ENCODE results near the gene GPRC5D. TPM values are rescaled to one million over a fixed set of nuclear protein-coding genes. Genes with fewer than 3 reads are reported as not detected.
A peak's percentile ranks its signal among the peaks of the same experiment; 100 is the strongest.

Gene GPRC5D
- polyA plus RNA-seq, 3 donors: 0.49 TPM; not detected in 2

- H3K79me2 ChIP-seq (ENCODE audit: insufficient read depth, low read length): peaks cover 69% of the 10 kb centered on the region
- no peaks in the 10 kb centered on the region for H3K9me3 Mint-ChIP-seq
- H3K36me3 Mint-ChIP-seq: peaks cover 3 to 12% of the 10 kb centered on the region in 2 donors
Observed at GRCh38 chr12:12995088-12995487, 43.1 kb upstream of the GPRC5D start.

GRCh38 chr12:12993367-12993766, 41.4 kb upstream of the GPRC5D start:
- H3K27ac Mint-ChIP-seq: peak overlapping the region; percentile 97 to 99 (median 98)
- H3K4me2 ChIP-seq (replicated peaks; ENCODE audit: extremely low read depth, low read length, poor library complexity, severe bottlenecking): peak overlapping the region; percentile 60
- intact Hi-C loops (cut with micrococcal nuclease): loop anchor here in 1 of 2 donors (5.0 kb wide), 1 partner anchor 109 kb away; the partner anchor contains the start of gene GSG1

More at GRCh38 chr12:12995088-12995487, 43.1 kb upstream of the GPRC5D start:
- no peaks in the 10 kb centered on the region for H3K36me3 ChIP-seq (replicated peaks in 1 of 2; ENCODE audit: control insufficient read depth in 1 of 2, insufficient read depth in 2 of 2, low read length in 2 of 2)
- no peak overlapping the region for H3K9ac ChIP-seq (ENCODE audit: insufficient read depth, low read length, poor library complexity, severe bottlenecking)
- no peak overlapping the region for H3K27ac ChIP-seq (ENCODE audit: low read depth in 1 of 2, low read length in 2 of 2)
- peak overlapping the region in 1 of 7 donors; percentile 4 for H3K27ac Mint-ChIP-seq
- no peak overlapping the region for H3K4me2 ChIP-seq (replicated peaks; ENCODE audit: extremely low read depth, low read length, poor library complexity, severe bottlenecking)
- peaks cover 72% of the 10 kb centered on the region for H3K4me1 Mint-ChIP-seq
- H2AFZ ChIP-seq (ENCODE audit: insufficient read depth, low read depth, low read length, poor library complexity, severe bottlenecking): no peak overlapping the region
- H3K27me3 ChIP-seq (ENCODE audit: control insufficient read depth in 2 of 2, insufficient read depth in 2 of 2, low read length in 2 of 2): no peaks in the 10 kb centered on the region
- TF ChIP-seq, protein P1, sequence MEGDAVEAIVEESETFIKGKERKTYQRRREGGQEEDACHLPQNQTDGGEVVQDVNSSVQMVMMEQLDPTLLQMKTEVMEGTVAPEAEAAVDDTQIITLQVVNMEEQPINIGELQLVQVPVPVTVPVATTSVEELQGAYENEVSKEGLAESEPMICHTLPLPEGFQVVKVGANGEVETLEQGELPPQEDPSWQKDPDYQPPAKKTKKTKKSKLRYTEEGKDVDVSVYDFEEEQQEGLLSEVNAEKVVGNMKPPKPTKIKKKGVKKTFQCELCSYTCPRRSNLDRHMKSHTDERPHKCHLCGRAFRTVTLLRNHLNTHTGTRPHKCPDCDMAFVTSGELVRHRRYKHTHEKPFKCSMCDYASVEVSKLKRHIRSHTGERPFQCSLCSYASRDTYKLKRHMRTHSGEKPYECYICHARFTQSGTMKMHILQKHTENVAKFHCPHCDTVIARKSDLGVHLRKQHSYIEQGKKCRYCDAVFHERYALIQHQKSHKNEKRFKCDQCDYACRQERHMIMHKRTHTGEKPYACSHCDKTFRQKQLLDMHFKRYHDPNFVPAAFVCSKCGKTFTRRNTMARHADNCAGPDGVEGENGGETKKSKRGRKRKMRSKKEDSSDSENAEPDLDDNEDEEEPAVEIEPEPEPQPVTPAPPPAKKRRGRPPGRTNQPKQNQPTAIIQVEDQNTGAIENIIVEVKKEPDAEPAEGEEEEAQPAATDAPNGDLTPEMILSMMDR (IDR thresholded peaks at IDR 0.05): no peak
- intact Hi-C loops (cut with micrococcal nuclease): no loop called here
- no peak for DNase-seq
- no peaks in the 10 kb centered on the region for H3K27me3 Mint-ChIP-seq (ENCODE audit: low read depth in 3 of 3)
- peaks cover 53 to 56% of the 10 kb centered on the region in 2 donors for H3K4me1 ChIP-seq (ENCODE audit: control insufficient read depth in 1 of 2, insufficient read depth in 2 of 2, low read length in 2 of 2)
- no peak overlapping the region for H3K4me3 Mint-ChIP-seq
- H3K4me3 ChIP-seq (replicated peaks in 1 of 3; ENCODE audit: low read depth in 2 of 3, low read length in 3 of 3): no peak overlapping the region
- no CpG with 5 or more reads among the region's 3 CpGs for WGBS (ENCODE audit: insufficient coverage)
- H3K9me3 ChIP-seq (replicated peaks in 1 of 2; ENCODE audit: control insufficient read depth in 1 of 2, insufficient read depth in 1 of 2, low read length in 2 of 2): no peaks in the 10 kb centered on the region
- H4K20me1 ChIP-seq (ENCODE audit: insufficient read depth, low read length): no peaks in the 10 kb centered on the region

More at GRCh38 chr12:12993367-12993766, 41.4 kb upstream of the GPRC5D start:
- peak overlapping the region in 2 of 3 experiments; percentile 53 to 66 for H3K4me3 ChIP-seq (replicated peaks in 1 of 3; ENCODE audit: low read depth in 2 of 3, low read length in 3 of 3)
- Mint-ChIP-seq H3K27me3 (ENCODE audit: low read depth in 3 of 3) (no peaks in the 10 kb centered on the region), H3K4me3 (peak overlapping the region; percentile 75 to 83), H3K36me3 (peaks cover 14 to 17% of the 10 kb centered on the region in 2 donors), H3K9me3 (no peaks in the 10 kb centered on the region), H3K4me1 (peaks cover 58% of the 10 kb centered on the region)
- peak overlapping the region; percentile 47 for H2AFZ ChIP-seq (ENCODE audit: insufficient read depth, low read depth, low read length, poor library complexity, severe bottlenecking)
- peaks cover 54% of the 10 kb centered on the region for H3K79me2 ChIP-seq (ENCODE audit: insufficient read depth, low read length)
- H3K4me1 ChIP-seq (ENCODE audit: control insufficient read depth in 1 of 2, insufficient read depth in 2 of 2, low read length in 2 of 2): peaks cover 38 to 42% of the 10 kb centered on the region in 2 donors
- WGBS (ENCODE audit: insufficient coverage): 100% methylated on average over 2 of the region's 4 CpGs
- no peaks in the 10 kb centered on the region for H4K20me1 ChIP-seq (ENCODE audit: insufficient read depth, low read length)
- TF ChIP-seq, protein P1 (IDR thresholded peaks at IDR 0.05): no peak
- H3K9ac ChIP-seq (ENCODE audit: insufficient read depth, low read length, poor library complexity, severe bottlenecking): peak overlapping the region; percentile 67
- DNase-seq: no peak
- no peaks in the 10 kb centered on the region for H3K27me3 ChIP-seq (ENCODE audit: control insufficient read depth in 2 of 2, insufficient read depth in 2 of 2, low read length in 2 of 2)
- H3K27ac ChIP-seq (ENCODE audit: low read depth in 1 of 2, low read length in 2 of 2): peak overlapping the region; percentile 91 to 94
- no peaks in the 10 kb centered on the region for H3K9me3 ChIP-seq (replicated peaks in 1 of 2; ENCODE audit: control insufficient read depth in 1 of 2, insufficient read depth in 1 of 2, low read length in 2 of 2)
- H3K36me3 ChIP-seq (replicated peaks in 1 of 2; ENCODE audit: control insufficient read depth in 1 of 2, insufficient read depth in 2 of 2, low read length in 2 of 2): peaks cover 9 to 11% of the 10 kb centered on the region in 2 donors
